Esophagus squamous epithelium (tissue), 4 donors: ENCODE results near the gene DMBX1.

ENCODE experiments used
- CTCF ChIP-seq, 6 experiments: fragments of 450-650 bp in 4 of 6; fragments of 200-600 bp in 2 of 6; sonication (generic) in 2 of 6; IDR thresholded peaks; one replicate each; pipeline ENCODE4 v1.5.1; 2016 to 2019; ENCODE audit warnings: antibody characterized with exemption in 6 of 6, mild to moderate bottlenecking in 4 of 6, moderate library complexity in 4 of 6
- POLR2A ChIP-seq, 4 donors: fragments of 450-650 bp; IDR thresholded peaks; one replicate each; pipeline ENCODE4 v1.6.1; 2017; ENCODE audit warnings: antibody characterized with exemption in 4 of 4, mild to moderate bottlenecking in 4 of 4, moderate library complexity in 3 of 4

GRCh38 chr1:46452931-46453325 lies 36.7 kb upstream of the DMBX1 start:
- TF ChIP-seq CTCF (IDR thresholded peaks at IDR 0.05) (no peak), POLR2A (IDR thresholded peaks at IDR 0.05) (no peak)
